Superior temporal gyrus (tissue), 1 donor: Measurements from ENCODE around the gene KCTD15.

Experiments used
- DNase-seq: peaks from one replicate; pipeline ENCODE4 v3.0.0-alpha.2; 2016; ENCODE audit errors: extremely low spot score

Gene KCTD15

DNA sequence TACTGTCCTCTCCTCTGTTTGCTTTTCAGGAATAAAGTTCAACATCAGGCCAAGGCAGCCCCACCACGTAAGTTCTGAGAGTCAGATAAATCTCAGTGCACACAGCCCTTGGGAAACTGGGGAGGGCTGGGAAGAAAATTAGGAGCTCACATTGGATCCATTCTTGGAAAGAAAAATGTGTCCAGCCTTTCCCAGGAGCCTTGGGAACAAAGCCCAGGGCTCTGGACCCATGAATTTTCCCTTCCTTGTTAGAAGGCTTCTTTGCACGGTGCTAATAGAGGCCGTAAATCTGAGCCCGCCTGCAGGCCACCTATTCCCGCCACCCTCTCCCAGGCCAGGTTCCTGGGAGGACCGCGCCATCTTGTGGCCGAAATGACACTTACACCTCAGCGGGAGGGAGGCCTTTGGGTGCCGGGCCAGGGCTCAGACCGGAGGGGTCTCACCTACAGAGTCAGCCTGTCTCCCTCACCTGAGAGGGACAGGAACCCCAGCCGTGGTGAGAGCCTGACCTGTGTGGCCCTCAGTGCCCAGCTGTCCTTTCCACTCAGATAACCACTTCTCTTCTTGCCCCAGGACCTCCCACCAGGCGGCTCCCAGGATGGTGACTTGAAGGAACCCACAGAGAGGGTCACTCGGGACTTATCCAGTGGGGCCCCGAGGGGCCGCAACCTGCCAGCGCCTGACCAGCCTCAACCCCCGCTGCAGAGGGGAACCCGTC, 25.1 kb upstream of the KCTD15 start:
- peak; percentile 88 for DNase-seq

DNA sequence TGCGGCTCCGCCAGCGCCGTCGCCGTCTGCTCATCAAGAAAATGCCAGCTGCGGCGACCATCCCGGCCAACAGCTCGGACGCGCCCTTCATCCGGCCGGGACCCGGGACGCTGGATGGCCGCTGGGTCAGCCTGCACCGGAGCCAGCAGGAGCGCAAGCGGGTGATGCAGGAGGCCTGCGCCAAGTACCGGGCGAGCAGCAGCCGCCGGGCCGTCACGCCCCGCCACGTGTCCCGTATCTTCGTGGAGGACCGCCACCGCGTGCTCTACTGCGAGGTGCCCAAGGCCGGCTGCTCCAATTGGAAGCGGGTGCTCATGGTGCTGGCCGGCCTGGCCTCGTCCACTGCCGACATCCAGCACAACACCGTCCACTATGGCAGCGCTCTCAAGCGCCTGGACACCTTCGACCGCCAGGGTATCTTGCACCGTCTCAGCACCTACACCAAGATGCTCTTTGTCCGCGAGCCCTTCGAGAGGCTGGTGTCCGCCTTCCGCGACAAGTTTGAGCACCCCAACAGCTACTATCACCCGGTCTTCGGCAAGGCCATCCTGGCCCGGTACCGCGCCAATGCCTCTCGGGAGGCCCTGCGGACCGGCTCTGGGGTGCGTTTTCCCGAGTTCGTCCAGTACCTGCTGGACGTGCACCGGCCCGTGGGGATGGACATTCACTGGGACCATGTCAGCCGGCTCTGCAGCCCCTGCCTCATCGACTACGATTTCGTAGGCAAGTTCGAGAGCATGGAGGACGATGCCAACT, 24.4 kb upstream of the KCTD15 start:
- no peak for DNase-seq

DNA sequence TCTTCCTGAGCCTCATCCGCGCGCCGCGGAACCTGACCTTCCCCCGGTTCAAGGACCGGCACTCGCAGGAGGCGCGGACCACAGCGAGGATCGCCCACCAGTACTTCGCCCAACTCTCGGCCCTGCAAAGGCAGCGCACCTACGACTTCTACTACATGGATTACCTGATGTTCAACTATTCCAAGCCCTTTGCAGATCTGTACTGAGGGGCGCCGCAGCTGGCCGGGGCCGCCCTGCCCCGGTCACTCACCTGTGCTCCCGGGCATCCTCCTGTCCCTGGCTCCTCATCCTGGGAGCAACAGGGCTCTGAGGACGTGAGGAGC, 23.9 kb upstream of the KCTD15 start:
- DNase-seq, result no peak

DNA sequence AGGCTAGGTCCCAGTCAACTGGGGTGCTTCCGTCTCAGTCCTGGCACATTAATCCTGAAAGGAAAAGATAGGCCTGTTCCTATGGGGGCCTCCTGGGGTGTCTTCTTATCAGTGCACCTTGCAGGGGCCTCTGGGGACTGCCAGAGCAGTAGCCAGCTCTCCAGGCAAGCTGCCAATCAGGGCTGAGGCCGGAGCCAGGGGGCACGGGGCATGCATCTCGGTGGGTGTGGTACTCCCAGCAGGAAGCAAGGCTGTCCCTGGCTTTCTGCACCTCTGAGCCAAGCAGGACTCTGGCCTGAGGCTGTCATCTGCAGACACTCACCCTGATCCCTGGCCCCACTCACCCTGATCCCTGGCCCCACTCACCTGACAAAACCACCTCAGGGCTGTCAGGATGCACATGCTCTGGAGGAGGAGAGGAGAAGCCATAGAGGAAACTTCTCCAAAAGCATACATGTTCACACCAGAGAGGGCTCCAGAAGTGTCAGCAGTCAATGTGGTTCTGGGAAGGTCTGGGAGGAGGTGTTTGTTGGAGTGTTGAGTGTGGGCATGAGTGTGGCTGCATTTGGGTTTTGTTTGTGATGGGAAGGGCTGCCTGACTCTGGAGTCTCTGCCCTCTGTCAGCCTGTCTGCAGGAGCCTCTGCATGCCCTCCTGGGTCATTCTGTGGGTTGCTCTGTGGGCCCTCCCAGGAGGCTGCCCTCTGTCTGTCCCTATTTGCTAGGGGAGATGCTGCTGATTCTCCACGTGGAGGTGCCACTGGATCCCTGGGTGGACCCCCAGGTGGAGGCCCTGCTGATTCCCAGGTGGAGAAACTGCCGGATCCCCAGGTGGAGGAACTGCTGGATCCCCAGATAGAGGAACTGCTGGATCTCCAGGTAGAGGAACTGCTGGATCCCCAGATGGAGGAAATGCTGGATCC, 22.7 kb upstream of the KCTD15 start:
- DNase-seq, result no peak

DNA sequence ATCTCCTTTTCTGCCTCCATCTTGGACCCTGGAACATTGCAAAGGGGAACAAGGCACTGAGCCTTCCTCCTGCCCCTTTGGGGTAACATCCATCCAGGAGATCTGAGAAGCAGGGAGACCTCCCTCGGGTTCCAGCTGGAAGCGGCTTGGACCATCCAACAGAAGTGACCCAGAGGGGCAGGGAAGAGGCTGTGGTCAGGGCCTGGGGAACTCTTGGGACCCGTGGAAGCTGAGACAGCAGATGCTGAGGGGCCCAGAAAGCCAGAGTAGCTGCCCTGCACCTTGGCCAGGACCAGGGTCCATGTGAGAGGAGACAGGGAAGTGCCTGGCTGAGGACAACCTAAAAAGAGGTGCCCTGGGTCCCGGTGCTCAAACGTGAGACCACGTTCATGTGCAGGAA, 21.9 kb upstream of the KCTD15 start:
- DNase-seq, result no peak

DNA sequence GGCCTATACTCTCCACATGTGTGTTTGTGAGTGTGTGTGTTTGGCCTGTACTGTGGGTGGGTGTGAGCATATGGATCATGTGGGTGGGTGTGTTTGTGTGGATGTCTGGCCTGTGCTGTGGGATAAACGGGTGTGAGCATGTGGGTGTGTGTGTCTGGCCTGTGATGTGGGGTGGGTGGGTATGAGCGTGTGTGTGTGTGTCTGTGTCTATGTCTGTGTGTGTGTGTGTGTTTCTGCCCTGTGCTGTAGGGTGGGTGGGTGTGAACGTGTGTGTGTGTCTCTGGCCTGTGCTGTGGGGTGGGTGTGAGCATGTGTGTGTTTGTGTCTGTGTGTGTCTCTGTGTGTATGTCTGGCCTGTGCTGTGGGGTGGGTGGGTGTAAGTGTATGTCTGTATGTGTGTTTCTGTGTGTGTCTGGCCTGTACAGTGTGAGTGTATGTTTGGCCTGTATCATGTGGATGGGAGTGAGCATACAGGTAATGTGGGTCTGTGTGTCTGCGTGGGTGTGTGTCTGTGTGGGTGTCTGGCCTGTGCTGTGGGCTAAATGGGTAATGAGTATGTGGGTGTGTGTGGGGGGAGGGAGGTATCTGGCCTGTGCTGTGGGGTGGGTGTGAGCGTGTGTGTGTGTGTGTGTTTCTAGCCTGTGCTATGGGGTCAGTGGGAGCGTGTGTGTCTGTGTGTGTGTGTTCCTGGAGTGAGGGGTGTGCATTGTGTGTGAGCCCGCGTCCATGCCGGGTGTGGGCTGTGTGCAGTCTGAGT, 20.8 kb upstream of the KCTD15 start:
- DNase-seq, result no peak

DNA sequence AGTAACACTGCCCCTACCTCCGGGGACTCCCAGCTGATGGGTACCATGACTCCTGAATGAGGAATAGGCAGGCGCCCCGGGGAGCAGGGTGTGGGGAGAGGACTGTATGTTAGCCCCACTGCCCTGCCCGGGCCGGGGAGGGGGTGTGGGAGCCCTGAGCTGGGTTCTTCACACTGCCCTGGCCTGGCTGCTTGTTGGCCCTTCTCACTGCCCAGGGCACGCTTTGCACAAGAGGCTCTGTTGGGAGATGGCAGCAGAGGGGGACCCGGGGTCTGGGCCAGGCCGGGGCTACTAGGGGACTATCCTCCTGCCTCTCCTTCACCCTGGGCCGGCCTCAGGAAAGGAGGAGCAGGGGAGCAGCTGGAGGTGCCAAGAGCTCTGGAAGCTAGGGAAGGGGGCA, 19.3 kb upstream of the KCTD15 start:
- DNase-seq, result no peak

DNA sequence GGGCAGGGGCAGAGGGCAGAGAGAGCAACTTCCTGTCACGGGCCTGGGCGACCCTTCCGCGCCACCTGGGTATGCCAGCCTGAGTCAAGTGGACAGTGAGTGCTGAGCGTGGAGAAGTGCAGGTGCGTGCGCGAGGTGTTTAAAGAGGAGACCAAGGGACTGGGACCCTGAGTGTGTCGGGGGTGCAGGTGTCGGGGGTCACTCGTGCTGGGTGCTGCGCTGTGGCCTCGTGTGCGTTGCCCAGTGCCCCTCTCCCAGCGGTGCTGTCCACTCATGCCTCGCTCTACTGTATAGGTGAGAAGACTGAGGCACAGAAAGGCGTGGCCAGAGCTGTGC, 18.9 kb upstream of the KCTD15 start:
- DNase-seq, result no peak

DNA sequence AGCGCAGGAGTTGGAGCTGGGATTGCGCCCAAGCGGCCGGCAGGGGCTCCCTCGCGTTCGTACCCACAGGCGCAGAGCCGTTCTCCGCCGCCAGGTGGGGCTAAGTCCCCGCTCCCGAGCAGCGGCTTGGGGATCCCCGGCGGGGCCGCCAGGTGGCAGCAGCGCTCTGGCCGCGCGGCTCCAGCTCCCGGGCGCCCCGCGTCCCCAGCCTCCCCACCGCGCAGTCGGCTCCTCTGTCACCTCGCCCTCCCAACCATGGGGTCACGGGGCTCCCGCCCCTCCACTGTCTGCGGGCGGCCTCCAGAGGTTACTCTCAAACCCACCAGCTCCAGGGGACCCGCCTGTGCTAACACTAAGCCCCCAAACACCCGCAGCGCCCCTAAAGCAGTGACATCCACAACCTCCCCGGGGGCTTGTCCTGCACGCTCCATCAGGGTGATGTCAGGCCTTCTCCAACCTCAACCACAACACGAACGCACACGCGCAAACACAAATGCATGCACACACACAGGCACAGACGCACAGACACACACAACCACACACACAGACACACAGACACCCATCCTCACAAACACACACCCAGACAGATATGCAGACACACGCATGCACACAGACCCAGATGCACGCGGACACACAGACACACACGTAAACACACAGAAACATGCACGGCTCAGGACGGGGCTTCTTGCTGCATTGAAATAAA, 18.4 kb upstream of the KCTD15 start:
- DNase-seq, result peak; percentile 86

DNA sequence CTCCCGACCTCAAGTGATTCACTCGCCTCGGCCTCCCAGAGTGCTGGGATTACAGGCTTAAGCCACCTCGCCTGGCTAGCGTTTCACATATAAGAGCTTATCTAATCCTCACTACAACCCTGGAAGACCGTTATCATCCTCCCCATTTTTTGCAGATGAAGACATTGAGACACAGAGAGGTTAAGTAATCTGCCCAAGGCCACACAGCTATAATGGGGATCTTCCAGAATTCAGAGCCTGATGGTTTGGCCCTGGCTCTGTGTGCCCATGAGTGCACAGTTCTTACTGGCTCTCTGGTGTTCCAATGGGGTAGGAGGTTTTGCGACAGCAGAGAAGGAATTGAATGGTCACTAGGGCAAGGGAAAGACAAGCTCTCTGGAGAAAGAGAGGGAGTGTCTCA, 16.8 kb upstream of the KCTD15 start:
- no peak for DNase-seq

DNA sequence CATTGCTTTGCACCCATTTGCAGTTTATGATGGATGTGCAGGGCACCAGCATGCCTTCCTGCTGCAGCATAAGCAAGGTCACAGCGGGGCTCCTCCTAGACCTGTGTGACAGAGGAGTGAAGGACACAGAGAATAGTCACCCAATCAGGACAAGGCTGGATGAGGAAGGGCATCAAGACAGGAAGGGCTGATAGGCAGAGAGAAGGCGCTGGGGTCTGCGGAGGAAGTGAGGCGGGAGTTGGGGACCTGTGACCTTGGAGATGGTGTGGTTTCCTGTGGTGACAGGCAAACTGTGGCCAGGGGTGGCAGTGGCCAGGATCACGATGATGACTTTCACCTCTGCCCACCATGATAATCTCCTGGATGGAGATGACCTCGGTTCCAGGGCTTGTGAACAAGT, 16.4 kb upstream of the KCTD15 start:
- DNase-seq, result no peak

DNA sequence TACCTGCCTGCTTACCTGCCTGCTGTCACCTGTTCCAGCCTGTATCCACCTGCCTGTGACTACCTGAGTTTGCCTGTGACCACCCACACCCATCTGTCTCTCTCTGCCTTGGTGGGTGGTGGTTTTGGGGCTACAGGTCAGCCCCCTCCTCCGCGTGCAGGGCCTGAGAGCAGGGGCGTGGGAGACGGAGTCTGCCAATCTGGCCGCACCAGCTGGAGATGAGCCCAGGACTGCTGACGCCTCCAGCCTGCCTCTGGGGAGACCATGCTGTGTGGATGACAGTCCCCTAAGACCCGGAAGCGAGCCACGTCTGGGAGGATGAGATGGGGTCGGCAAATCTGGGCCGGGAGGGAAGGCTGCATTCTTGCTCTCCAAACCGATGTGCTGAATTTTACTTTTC, 15.9 kb upstream of the KCTD15 start:
- no peak for DNase-seq

DNA sequence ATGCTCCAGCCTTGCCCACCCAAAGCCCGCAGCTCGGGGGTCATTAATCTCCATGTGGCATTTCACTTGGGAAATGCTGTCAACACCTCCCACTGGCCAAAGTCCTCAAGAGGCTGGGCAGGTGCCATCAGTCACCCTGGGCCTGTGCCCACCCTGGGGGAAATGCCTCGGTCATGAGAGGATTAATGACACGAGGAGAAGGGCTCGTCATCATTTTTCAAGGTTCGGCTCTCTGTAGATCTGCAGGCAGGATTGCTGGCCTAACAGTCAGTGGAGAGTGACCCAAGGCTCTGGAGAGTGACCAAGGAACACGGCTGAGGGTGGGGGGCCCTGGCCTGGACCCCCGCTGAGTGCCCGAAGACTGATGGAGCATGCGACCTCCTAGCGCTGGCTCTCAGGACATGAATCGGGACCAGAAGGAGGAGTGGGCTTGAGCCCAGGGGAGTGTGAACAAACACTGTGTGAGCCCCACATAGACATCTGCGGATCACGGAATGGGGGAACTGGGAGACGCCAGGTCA, 15.2 kb upstream of the KCTD15 start:
- DNase-seq, result no peak

DNA sequence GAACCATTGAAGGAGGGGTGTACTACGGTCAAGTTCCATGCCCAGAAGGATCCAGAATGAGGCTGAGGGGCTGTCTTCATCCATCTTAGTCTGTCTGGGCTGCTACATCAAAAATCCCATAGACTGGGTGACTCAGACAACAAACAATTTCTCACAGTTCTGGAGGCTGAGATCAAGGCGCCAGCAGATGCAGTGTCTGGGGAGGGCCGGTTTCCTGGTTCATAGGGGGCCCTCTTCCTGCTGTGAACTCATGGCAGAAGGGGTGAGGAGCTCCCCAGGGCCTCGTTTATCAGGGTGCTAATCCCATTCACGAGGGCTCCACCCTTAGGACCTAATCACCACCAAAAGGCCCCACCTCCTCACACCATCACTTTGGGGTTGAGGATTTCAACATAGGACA, 14.7 kb upstream of the KCTD15 start:
- DNase-seq, result no peak

DNA sequence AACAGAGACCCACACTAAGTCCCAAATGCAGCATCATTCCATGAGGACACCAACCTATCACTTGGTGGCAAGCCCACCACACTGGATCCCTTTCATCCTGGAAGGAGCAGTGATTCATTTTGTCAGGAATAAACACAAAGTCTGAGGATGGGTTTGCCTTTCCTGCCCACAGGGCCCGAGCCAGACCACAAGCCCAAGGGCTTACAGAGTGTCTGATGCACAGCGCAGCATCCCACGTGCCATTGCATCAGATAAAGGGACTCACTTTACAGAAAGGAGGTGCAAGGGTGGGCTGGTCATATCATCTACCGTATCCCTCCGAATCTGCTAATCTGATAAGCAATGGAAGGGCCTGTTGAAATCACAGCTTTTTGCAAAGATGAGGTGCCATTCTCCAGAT, 12.2 kb upstream of the KCTD15 start:
- DNase-seq, result no peak

DNA sequence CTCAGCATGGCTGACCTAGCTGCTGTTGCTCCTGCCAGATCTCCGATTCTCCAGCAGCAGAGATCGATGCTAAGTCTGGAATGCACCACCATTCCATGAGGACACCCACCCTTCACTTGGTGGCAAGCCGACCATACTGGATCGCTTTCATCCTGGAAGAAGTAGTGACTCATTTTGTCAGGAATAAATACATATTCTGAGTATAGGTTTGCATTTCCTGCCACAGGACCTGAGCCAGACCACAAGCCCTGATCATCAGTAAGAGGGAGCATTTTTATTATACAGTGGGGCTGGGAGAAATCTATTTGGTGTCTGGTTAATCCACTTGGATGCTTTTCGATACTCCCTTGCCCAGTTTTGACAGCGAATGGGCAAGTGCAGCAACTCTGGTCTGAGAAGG, 10.9 kb upstream of the KCTD15 start:
- DNase-seq, result no peak

DNA sequence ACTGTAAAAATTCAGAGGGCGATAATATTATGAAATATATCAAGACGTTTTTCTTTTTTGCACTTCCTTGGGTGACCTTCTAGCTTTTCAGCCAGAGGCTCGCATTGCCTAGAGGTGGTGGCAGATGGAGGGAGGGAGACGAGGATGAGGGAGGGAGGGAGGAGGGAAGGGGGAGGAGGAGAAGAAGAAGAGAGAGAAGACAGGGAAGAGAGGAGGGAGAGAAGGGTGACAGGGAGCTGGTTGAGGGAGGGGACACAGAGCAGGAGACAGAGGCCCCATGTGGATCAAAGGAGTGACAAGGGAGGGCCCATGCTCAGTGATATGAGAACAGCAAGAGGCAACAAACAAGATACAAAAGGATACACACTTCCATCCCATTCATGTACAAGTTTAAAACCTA, 8.0 kb upstream of the KCTD15 start:
- DNase-seq, result no peak

DNA sequence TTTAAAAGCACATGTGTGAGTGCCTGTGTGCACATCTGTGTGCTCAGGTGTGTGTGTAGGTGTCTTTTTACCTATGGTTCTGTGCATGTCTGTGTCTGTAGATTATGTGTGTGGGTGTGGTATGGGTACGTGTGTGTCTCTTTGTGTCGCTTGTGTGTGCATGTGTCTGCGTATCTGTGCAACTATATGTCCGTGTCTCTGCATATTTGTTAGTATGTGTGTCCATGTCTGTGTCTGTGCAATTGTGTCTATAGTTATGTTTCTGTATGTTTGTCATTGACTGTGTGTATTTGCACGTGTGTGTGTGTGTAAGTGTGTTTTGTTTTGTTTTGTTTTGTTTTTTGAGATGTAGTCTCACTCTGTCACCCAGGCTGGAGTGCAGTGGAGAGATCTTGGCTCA, 7.3 kb upstream of the KCTD15 start:
- no peak for DNase-seq

DNA sequence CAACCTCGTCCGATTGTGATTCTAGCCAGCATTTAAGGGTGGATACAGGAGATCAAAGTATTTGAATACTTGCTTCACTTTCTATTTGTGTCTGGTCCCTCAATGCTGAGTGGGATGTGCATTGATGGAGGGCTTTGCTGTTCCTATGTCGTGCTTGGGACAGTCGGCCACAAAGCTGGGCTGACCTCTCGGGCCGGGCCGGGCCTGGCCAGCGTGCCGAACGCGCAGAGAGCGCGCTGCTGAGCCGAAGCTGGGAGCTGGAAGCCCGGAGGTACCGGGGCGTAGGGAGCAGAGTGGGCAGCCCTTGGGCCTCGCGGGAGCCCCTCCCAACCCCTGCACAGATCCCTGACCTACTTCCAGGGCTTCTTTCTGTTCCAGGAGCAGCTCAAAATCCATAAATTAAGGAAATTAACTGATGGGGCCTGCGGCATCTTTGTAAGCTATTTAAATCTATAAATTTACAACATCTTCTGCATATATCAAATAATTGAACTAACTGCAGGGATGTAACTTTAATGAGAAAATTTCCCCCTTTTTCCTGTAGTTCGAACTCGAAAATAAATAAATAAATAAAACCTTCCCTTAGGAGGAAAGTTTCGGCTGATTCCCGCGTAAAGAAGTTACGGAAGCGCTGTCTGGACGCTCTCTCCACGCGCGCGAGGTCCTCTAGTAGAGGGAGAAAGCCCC, 1.8 kb upstream of the KCTD15 start:
- DNase-seq, result no peak

DNA sequence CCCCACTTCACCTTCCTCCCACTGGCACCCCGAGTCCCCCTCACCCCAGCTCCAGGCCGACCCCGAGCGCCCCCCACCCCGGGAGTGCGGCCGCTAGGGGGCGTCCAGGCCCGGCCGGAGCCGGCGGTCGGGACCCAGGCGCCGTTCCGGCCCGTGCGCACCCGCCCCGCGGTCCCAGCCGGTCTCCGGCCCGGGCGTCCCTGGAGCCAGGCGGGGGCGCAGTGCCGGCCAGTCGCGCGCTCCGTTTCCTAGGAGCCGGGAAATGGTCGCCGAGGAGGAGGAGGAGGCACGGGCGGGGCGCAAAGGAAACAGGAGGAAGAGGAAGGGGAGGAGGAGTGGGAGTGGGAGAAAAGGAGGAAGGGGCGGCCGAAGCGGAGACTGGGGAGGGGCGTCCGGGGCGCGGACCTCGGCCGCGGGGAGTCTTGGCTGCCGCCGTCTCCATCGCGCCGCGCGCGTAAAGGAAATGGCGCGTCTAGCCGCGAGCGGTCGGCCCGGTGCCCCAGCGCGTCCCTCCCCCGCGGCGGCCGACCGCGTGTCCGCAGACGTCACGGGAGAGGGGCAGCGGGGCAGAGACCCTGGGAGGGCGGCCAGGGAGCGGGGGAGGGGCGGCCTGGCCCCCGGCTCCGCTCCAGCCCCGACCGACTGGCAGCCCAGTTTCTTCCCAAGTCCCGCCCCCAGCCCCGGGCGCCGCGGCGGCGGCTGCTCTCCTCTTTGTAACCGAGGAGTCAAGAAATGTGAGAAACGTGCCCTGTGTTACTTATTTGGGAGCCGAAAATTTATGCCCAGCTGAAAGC, 1.1 kb upstream of the KCTD15 start:
- DNase-seq, result no peak
